Eye (tissue), 1 donor: ENCODE measurements around the gene CDPF1.
"Not testable (repeated sequence)": the region's sequence is repeated elsewhere in the genome, so short reads cannot be mapped to it uniquely, and the experiment has no call there.

ENCODE experiments used
- DNase-seq: peaks from one replicate; pipeline ENCODE4 v3.0.0-alpha.2; 2015

CDPF1 gene

DNA sequence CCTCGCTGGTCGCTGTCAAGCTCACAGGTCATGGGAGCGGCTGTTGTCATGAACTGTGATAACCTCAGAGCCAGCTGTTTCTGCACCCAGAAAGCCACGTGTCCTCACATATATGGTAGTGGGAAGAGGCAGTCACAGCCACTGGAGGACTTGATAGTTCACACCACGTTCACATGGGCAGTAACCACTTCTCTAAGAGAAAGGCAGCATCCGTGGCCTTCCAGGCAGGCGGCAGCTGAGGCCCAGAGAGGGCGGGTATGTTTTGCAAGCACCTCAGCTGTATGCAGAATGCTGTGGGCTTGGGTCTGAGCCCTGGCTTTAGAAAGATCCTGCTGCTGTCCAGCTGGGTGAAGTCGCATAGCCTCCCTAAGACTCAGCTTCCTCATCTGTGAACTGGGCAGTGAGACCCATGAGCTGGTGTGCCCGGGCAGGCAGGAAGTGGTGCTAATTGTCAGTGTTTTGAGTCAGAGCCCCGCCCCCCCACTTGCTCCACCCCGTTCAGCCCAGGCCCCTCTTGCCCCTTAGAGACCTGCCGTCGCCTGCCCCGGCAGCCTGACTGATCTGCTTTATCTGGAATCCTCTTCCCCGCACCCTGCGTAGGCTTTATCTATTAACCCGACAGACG, 31.0 kb upstream of the CDPF1 start:
- no peak for DNase-seq

- no peak for DNase-seq
Measured at GRCh38 chr22:46280063-46280817, 30.1 kb upstream of the CDPF1 start.

- no peak for DNase-seq
Measured at GRCh38 chr22:46278656-46279645, 28.9 kb upstream of the CDPF1 start.

GRCh38 chr22:46276563-46276962, 26.5 kb upstream of the CDPF1 start:
- DNase-seq: no peak

- no peak for DNase-seq
Measured at GRCh38 chr22:46275455-46276122, 25.5 kb upstream of the CDPF1 start.

DNA sequence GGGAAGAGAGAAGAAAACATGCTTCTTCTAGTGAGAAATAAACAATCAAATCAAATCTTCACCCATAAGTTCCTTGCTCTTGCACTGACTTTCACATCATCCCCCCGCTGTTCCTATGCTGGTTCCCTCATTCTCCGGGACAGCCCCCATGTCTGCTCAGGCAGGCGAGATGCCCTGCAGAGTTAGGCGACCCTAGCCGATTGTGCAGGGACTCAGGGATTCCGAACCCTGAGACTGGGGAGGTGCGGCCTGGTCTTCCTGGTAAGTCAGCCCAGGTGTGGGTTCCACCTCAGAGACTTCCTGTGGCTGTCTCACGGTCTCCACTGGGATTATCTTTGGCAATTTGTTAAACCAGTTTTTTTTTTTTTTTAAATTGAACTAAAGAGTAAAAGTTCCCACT, 24.3 kb upstream of the CDPF1 start:
- no peak for DNase-seq

DNA sequence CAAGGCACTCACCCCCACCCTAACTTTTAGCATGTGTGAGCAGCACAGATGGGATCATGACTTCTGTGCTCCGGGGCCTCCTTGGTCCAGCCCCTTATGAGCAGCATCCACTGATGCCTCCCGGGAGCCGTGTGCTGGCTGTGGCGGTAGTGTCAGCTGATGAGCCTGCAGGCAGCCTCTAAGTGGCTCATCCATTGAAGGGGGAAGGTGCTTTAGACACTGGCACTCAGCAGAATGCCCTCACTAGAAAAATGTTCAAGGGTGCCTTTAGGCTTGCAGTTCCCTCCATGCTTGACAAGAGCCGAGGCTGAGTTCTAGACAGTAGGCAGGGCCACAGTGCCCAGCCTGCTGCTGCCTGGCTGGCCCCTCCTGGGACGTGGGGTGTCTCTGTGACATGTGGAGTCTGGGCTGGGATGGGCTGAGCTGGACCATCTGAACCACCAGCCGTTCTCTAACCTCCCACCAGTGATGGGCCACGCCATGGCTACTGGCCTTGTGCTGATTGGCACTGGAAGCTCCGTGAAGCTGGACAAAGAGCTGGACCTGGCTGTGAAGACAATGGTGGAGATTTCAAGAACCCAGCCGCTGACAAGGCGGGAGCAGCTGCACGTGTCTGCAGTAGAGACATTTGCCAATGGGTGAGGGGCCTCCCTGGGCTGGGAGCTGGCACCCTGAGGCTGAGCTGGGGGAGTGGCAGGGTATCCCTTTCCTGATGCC, 23.5 kb upstream of the CDPF1 start:
- DNase-seq: no peak

GRCh38 chr22:46272762-46273431, 22.8 kb upstream of the CDPF1 start:
- DNase-seq: no peak

- no peak for DNase-seq
Measured at GRCh38 chr22:46272196-46272595, 22.1 kb upstream of the CDPF1 start.

DNA sequence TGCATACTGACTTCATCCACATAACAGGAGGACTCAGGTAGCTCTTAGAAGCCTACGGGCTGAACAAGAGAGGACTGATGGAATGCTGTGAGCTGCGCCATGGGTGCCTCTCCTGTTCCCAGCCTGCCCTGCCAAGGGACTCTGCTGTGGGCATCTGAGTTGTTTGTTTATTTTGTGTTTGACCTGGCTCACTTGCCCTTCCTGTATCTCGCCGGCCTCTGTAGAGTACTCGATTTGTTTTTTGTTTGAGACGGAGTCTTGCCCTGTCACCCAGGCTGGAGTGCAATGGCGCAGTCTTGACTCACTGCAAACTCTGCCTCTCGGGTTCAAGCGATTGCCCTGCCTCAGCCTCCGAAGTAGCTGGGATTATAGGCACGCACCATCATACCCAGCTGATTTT, 19.5 kb upstream of the CDPF1 start:
- DNase-seq: no peak

- DNase-seq: peak; percentile 89
Measured at GRCh38 chr22:46267431-46268279, 17.6 kb upstream of the CDPF1 start, which contains the start of gene TTC38. Gene TTC38 (plus strand): TSS chr22:46268008. CDS start chr22:46268040, 32 bp downstream.

GRCh38 chr22:46265627-46266026, 15.5 kb upstream of the CDPF1 start:
- DNase-seq: not testable (repeated sequence)

- not testable (repeated sequence) for DNase-seq
Measured at GRCh38 chr22:46264520-46264919, 14.4 kb upstream of the CDPF1 start.

GRCh38 chr22:46263216-46263590, 13.1 kb upstream of the CDPF1 start, which contains the start of gene PKDREJ:
Gene PKDREJ (minus strand): TSS chr22:46263343. CDS start chr22:46263322, 21 bp downstream.
- DNase-seq: no peak

GRCh38 chr22:46262449-46263215, 12.5 kb upstream of the CDPF1 start:
- peak; percentile 68 for DNase-seq

DNA sequence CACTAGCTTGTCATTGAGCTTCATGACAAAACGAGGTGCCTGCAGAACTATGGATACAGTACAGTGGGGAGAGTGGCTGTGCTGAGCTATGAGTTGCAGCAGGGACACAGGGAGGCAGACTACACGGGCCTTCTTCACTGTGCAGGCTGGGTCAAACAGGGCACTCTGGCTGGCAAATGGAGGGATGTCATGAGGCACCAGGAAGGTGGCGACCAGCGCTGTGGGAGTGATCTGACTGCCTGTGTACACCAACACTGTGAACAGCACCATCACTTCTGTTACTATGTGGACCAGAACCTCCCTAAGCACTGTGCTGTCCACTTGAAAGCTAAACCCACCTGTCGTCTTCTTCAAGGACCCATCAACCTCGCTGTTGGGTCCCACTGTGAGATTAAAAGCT, 9.9 kb upstream of the CDPF1 start:
- no peak for DNase-seq

DNA sequence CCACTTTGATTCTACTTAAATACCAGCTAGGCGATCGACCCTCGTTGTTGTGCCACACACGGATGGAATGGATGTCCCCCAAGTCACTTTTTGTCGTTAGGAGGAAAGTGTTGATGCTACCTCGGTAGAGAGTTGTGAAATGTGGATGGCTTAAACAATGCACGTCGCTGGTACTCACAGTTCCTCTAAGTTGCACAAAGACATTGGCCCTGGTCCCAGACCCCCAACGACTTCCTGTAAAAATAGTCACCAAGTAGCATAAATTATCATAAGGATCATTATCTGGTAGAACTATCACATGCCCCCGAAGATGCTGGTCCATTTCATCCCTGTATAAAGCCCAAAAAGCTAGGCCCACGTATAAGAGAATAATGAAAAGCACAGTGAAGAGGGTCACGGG, 9.3 kb upstream of the CDPF1 start:
- no peak for DNase-seq

DNA sequence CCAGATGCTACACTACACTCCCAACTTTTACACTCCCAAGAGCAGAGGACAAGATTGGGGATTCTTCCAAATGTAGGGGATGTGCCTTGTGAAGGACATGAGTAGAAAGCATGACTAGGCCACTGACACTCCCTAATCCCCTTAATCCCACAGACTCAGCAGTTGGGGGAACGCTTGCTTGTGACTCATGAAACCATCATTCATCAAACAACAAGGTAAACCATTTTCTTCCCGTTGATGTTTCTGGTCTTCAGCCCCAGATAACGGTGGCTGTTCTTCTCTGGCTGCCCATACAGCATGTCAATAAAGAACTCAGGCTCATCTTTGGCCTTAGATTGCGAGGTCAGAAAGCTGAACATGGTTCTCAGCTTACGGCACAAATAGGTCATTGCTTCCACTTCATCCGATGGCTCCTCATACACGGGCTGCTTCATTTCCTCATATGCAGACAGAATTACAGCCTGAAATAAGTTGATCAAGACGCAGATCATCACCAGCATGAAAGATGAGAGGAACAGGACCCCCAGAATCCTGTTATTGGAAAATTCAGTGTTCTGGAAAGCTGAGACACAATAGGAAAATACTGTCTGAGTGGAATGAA, 6.4 kb upstream of the CDPF1 start:
- DNase-seq: no peak

DNA sequence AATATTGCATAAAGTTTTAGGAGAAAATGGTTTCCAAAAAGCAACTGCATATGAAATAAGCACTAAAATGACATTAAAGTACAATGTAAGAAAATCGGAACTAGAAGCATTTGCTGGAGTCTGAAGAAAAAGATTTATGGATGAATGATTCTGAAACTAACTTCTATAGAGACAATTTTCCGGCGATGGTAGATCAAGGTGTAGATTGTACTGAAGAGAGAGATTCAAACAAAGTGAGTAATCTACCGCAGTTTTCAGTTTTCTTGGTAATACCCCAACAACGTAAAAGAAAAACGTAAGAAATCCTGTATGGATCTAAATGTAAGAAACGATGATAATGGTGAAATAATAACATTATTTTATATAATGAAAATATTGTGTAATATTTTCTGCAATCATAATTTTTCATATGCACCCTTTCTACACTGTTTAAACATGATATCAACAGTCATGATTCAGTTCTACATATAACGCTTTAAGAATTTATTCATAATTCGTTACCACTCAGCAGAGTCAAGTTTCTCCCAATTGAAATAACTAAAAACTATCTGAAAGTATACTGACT, 1.8 kb upstream of the CDPF1 start:
- DNase-seq: no peak
